ENCODE data around the gene GPA33.

DNA sequence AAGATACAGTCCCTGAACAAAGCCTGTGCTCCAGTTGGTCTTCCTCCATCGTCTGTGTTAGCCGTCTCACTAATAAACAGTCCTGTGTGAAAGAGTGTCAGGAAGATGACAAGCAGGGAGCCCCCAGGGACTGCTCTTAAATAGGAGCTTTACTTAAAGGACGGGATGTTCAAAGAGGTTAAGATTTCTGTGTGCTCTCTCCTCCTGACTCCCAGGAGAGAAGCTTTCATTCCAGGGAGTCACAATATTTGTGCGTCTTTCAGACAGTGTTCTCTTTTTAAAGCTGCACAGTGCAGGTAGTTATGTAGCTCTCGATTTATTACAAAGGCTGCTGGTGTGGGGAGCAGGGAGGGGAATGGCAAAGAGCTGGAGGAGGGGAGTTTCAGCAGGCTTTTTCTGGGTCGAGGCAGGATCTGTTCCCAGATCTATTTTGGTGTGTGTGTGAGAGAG, 47.2 kb upstream of the GPA33 start:
- TF ChIP-seq, protein P1, sequence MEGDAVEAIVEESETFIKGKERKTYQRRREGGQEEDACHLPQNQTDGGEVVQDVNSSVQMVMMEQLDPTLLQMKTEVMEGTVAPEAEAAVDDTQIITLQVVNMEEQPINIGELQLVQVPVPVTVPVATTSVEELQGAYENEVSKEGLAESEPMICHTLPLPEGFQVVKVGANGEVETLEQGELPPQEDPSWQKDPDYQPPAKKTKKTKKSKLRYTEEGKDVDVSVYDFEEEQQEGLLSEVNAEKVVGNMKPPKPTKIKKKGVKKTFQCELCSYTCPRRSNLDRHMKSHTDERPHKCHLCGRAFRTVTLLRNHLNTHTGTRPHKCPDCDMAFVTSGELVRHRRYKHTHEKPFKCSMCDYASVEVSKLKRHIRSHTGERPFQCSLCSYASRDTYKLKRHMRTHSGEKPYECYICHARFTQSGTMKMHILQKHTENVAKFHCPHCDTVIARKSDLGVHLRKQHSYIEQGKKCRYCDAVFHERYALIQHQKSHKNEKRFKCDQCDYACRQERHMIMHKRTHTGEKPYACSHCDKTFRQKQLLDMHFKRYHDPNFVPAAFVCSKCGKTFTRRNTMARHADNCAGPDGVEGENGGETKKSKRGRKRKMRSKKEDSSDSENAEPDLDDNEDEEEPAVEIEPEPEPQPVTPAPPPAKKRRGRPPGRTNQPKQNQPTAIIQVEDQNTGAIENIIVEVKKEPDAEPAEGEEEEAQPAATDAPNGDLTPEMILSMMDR (IDR thresholded peaks at IDR 0.05): no peak
- no peak for TF ChIP-seq POLR2A (IDR thresholded peaks at IDR 0.05)

Data from Peyer's patch (tissue), 4 donors.